HEK293 (cell line): Measurements from ENCODE around the gene MBLAC1.

Experiments
- CTCF ChIA-PET: fragments of 350-600 bp; formaldehyde crosslinking; extraction: SDS; loops from one replicate; lab custom pipeline; 2021; ENCODE audit warnings: antibody characterized with exemption; lab: Yijun Ruan, JAX
- POLR2A ChIA-PET: fragments of 300-600 bp; formaldehyde crosslinking; extraction: SDS; loops from one replicate; lab custom pipeline; 2020; ENCODE audit warnings: antibody characterized with exemption, inconsistent platforms; lab: Yijun Ruan, JAX
- H3K27ac ChIP-seq: fragments of 200-500 bp; sonication (Bioruptor generic); 2 replicates; pipeline ENCODE4 v1.5.1; 2014; ENCODE audit warnings: low read depth, low read length, control low read depth, inconsistent platforms; ENCODE audit errors: extremely low read depth
- H3K36me3 ChIP-seq, 2 experiments: fragments of 200-500 bp in 1 of 2; sonication (Bioruptor generic) in 1 of 2; 1 replicate in 1 of 2; 2 replicates in 1 of 2; pipeline ENCODE4 v1.5.1; 2014 to 2017; ENCODE audit warnings: inconsistent platforms in 2 of 2, low read length in 2 of 2; ENCODE audit not compliant: control insufficient read depth in 2 of 2, insufficient read depth in 1 of 2
- H3K4me1 ChIP-seq: fragments of 200-500 bp; sonication (Bioruptor generic); 2 replicates; pipeline ENCODE4 v1.5.1; 2014; ENCODE audit warnings: mild to moderate bottlenecking, low read length, inconsistent platforms; ENCODE audit not compliant: control insufficient read depth, insufficient read depth
- H3K4me3 ChIP-seq: 2 replicates; pipeline ENCODE4 v1.5.1; 2011; ENCODE audit warnings: low read depth, mild to moderate bottlenecking, control low read depth, low read length, moderate library complexity
- H3K9me3 ChIP-seq: fragments of 200-500 bp; sonication (Bioruptor generic); 2 replicates; pipeline ENCODE4 v1.5.1; 2014; ENCODE audit warnings: low read depth, low read length, inconsistent platforms; ENCODE audit not compliant: control insufficient read depth, insufficient read depth
- FEZF1 ChIP-seq: fragments of 450-650 bp; formaldehyde crosslinking; IDR thresholded peaks from 2 replicates; pipeline ENCODE4 v1.5.1; 2016; ENCODE audit warnings: missing biosample characterization, missing genetic modification characterization
- GLI4 ChIP-seq: fragments of 450-650 bp; formaldehyde crosslinking; IDR thresholded peaks from 2 replicates; pipeline ENCODE4 v1.5.1; 2016; ENCODE audit warnings: missing biosample characterization, missing genetic modification characterization
- INSM2 ChIP-seq: fragments of 450-650 bp; formaldehyde crosslinking; IDR thresholded peaks from 2 replicates; pipeline ENCODE4 v1.5.1; 2016; ENCODE audit warnings: missing biosample characterization, missing genetic modification characterization
- KLF9 ChIP-seq: fragments of 450-650 bp; formaldehyde crosslinking; IDR thresholded peaks from 2 replicates; pipeline ENCODE4 v1.5.1; 2016; ENCODE audit warnings: missing biosample characterization, missing genetic modification characterization, low read depth
- SP3 ChIP-seq: fragments of 450-650 bp; formaldehyde crosslinking; IDR thresholded peaks from 2 replicates; pipeline ENCODE4 v1.5.1; 2016; ENCODE audit warnings: missing biosample characterization, missing genetic modification characterization
- ZBTB11 ChIP-seq: fragments of 450-650 bp; formaldehyde crosslinking; conservative IDR thresholded peaks from 2 replicates; pipeline ENCODE4 v1.5.1; 2016; ENCODE audit warnings: low read depth, missing biosample characterization, missing genetic modification characterization
- ZBTB44 ChIP-seq: fragments of 450-650 bp; IDR thresholded peaks from 2 replicates; pipeline ENCODE4 v1.5.1; 2018; ENCODE audit warnings: missing biosample characterization, mild to moderate bottlenecking, missing genetic modification characterization
- ZFP41 ChIP-seq: fragments of 450-650 bp; formaldehyde crosslinking; IDR thresholded peaks from 2 replicates; pipeline ENCODE4 v1.5.1; 2016; ENCODE audit warnings: missing biosample characterization, missing genetic modification characterization, borderline replicate concordance
- ZFP69B ChIP-seq: fragments of 450-650 bp; formaldehyde crosslinking; IDR thresholded peaks from 2 replicates; pipeline ENCODE4 v1.5.1; 2016; ENCODE audit warnings: missing biosample characterization, missing genetic modification characterization
- ZNF155 ChIP-seq: fragments of 450-650 bp; formaldehyde crosslinking; IDR thresholded peaks from 2 replicates; pipeline ENCODE4 v1.5.1; 2016; ENCODE audit warnings: missing biosample characterization, missing genetic modification characterization
- ZNF157 ChIP-seq: fragments of 450-650 bp; formaldehyde crosslinking; IDR thresholded peaks from 2 replicates; pipeline ENCODE4 v1.5.1; 2016; ENCODE audit warnings: missing biosample characterization, missing genetic modification characterization
- ZNF19 ChIP-seq: fragments of 450-650 bp; formaldehyde crosslinking; IDR thresholded peaks from 2 replicates; pipeline ENCODE4; 2016; ENCODE audit warnings: missing biosample characterization, missing genetic modification characterization, low read depth
- ZNF488 ChIP-seq: fragments of 450-650 bp; formaldehyde crosslinking; IDR thresholded peaks from 2 replicates; pipeline ENCODE4 v1.5.1; 2016; ENCODE audit warnings: missing biosample characterization, missing genetic modification characterization
- ZNF513 ChIP-seq: fragments of 450-650 bp; IDR thresholded peaks from 2 replicates; pipeline ENCODE4 v1.5.1; 2018; ENCODE audit warnings: missing biosample characterization, missing genetic modification characterization
- ZNF514 ChIP-seq: fragments of 450-650 bp; formaldehyde crosslinking; IDR thresholded peaks from 2 replicates; pipeline ENCODE4 v1.5.1; 2016; ENCODE audit warnings: missing biosample characterization, missing genetic modification characterization
- ZNF548 ChIP-seq: fragments of 450-650 bp; formaldehyde crosslinking; IDR thresholded peaks from 2 replicates; pipeline ENCODE4 v1.5.1; 2016; ENCODE audit warnings: missing biosample characterization, missing genetic modification characterization
- ZNF777 ChIP-seq: fragments of 450-650 bp; formaldehyde crosslinking; IDR thresholded peaks from 2 replicates; pipeline ENCODE4 v1.5.1; 2017; ENCODE audit warnings: missing biosample characterization, missing genetic modification characterization, borderline replicate concordance
- ZNF791 ChIP-seq: fragments of 450-650 bp; formaldehyde crosslinking; IDR thresholded peaks from 2 replicates; pipeline ENCODE4 v1.5.1; 2016; ENCODE audit warnings: missing biosample characterization, missing genetic modification characterization

The MBLAC1 gene

GRCh38 chr7:100120733-100121036 is 6.1 kb upstream of the MBLAC1 start:
- ChIA-PET CTCF (interaction anchor here (1.0 to 1.1 kb wide), 2 partner anchors 10 to 97 kb away, joined by 3 to 4 read pairs; no protein-coding TSS in a partner anchor), POLR2A (interaction anchor here (0.7 to 8.4 kb wide), 3 partner anchors 12 to 28 kb away, joined by 3 to 81 read pairs (median 3); partner anchors contain the start of genes AP4M1, LAMTOR4 and MCM7)
- Histone ChIP-seq H3K27ac (peak overlapping the region; percentile 87), H3K36me3 (peaks cover 0 to 13% of the 10 kb centered on the region in 2 experiments; a peak in 2 of 3 replicates), H3K9me3 (no peaks in the 10 kb centered on the region), H3K4me1 (peaks cover 3% of the 10 kb centered on the region; the same call in 1 of the 2 replicates), H3K4me3 (peak overlapping the region; percentile 90)
- TF ChIP-seq ZNF548 (tag by site-specific recombination) (no peak), ZNF513 (no peak), SP3 (tag by site-specific recombination) (no peak), ZNF19 (tag by site-specific recombination) (no peak), GLI4 (tag by site-specific recombination) (no peak), ZNF791 (tag by site-specific recombination) (no peak), ZNF514 (tag by site-specific recombination) (no peak), ZFP69B (no peak), ZBTB44 (no peak), ZBTB11 (tag by site-specific recombination) (no peak), ZFP41 (tag by site-specific recombination) (no peak), KLF9 (no peak), ZNF155 (tag by site-specific recombination) (no peak), INSM2 (tag by site-specific recombination) (no peak), ZNF777 (tag by site-specific recombination) (no peak), FEZF1 (tag by site-specific recombination) (no peak), ZNF488 (tag by site-specific recombination) (no peak), ZNF157 (no peak)
